DMS 273 (cell line): Measurements from ENCODE around the gene DOK5.
A peak's percentile ranks its signal among the peaks of the same experiment; 100 is the strongest.
"Not testable (repeated sequence)": the region's sequence is repeated elsewhere in the genome, so short reads cannot be mapped to it uniquely, and the experiment has no call there.

Experiments
- DNase-seq: peaks from one replicate; lab custom pipeline; 2025; ENCODE audit not compliant: unreplicated experiment; lab: John Stamatoyannopoulos, UW

Gene DOK5

GRCh38 chr20:54469952-54470351, 5.4 kb upstream of the DOK5 start:
- DNase-seq, result peak; percentile 13

- no peak for DNase-seq
These were observed 4.7 kb upstream of the DOK5 start for GRCh38 chr20:54470697-54471096.

GRCh38 chr20:54472607-54473006, 2.8 kb upstream of the DOK5 start:
- no peak for DNase-seq

- DNase-seq, result no peak
These were observed 2.1 kb upstream of the DOK5 start for GRCh38 chr20:54473340-54473739.

GRCh38 chr20:54474046-54474445, 1.3 kb upstream of the DOK5 start:
- no peak for DNase-seq

- no peak for DNase-seq
These were observed 527 bp upstream of the DOK5 start for GRCh38 chr20:54474866-54475265.

- no peak for DNase-seq
These were observed 996 bp downstream of the DOK5 start for GRCh38 chr20:54476169-54477009.

- DNase-seq, result peak; percentile 28
These were observed 2.0 kb downstream of the DOK5 start for GRCh38 chr20:54477191-54477955.

- DNase-seq, result peak; percentile 30
These were observed 3.9 kb downstream of the DOK5 start for GRCh38 chr20:54479138-54479906.

GRCh38 chr20:54479937-54480336, 4.5 kb downstream of the DOK5 start:
- DNase-seq, result not testable (repeated sequence)

- no peak for DNase-seq
These were observed 6.0 kb downstream of the DOK5 start for GRCh38 chr20:54481442-54481841.

GRCh38 chr20:54485631-54486030, 10.2 kb downstream of the DOK5 start:
- DNase-seq, result no peak

GRCh38 chr20:54486585-54486984, 11.2 kb downstream of the DOK5 start:
- no peak for DNase-seq

- DNase-seq, result no peak
These were observed 13.0 kb downstream of the DOK5 start for GRCh38 chr20:54488442-54488841.

GRCh38 chr20:54491506-54491905, 16.1 kb downstream of the DOK5 start:
- no peak for DNase-seq

GRCh38 chr20:54494303-54495006, 19.1 kb downstream of the DOK5 start:
- DNase-seq, result no peak

- no peak for DNase-seq
These were observed 22.7 kb downstream of the DOK5 start for GRCh38 chr20:54497931-54498718.

GRCh38 chr20:54499111-54499510, 23.7 kb downstream of the DOK5 start:
- no peak for DNase-seq

GRCh38 chr20:54502179-54502578, 26.8 kb downstream of the DOK5 start:
- no peak for DNase-seq

GRCh38 chr20:54506643-54507042, 31.2 kb downstream of the DOK5 start:
- no peak for DNase-seq
